ENCODE data around the gene EPYC. TPM values are rescaled to one million over a fixed set of nuclear protein-coding genes. Genes with fewer than 3 reads are reported as not detected.
A peak's percentile ranks its signal among the peaks of the same experiment; 100 is the strongest.

Gene EPYC
- total and polyA plus RNA-seq, 2 of the 13 experiments (the other 11 are each of a cell fraction or from before 2014, with no cell fraction given) = not detected

DNA sequence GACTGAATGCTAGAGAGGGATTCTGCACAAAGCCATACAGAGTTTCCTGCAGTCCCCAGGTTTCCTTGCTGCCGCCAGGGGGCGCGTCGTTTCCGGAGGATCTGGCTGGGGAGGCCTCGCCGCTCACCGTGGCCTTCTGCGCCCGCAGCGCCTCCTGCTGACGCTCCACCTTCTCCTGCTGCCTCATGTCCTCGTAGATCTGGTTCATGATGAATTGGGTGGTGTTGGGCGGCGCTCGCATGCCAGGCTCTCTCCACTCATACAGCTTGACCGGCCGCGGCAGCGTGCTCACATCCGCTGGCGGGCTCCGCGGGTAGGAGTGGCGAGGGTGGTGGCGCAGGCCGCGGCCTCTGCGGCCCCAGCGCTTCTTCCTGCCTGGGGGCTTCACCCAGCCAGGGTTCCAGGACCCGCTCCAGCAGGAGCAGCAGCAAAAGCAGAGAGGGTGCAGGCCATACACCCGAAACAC, 50.8 kb downstream of the EPYC start (continued):
- TF ChIP-seq, protein P1, sequence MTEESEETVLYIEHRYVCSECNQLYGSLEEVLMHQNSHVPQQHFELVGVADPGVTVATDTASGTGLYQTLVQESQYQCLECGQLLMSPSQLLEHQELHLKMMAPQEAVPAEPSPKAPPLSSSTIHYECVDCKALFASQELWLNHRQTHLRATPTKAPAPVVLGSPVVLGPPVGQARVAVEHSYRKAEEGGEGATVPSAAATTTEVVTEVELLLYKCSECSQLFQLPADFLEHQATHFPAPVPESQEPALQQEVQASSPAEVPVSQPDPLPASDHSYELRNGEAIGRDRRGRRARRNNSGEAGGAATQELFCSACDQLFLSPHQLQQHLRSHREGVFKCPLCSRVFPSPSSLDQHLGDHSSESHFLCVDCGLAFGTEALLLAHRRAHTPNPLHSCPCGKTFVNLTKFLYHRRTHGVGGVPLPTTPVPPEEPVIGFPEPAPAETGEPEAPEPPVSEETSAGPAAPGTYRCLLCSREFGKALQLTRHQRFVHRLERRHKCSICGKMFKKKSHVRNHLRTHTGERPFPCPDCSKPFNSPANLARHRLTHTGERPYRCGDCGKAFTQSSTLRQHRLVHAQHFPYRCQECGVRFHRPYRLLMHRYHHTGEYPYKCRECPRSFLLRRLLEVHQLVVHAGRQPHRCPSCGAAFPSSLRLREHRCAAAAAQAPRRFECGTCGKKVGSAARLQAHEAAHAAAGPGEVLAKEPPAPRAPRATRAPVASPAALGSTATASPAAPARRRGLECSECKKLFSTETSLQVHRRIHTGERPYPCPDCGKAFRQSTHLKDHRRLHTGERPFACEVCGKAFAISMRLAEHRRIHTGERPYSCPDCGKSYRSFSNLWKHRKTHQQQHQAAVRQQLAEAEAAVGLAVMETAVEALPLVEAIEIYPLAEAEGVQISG (CRISPR knock-in tag; IDR thresholded peaks at IDR 0.05) = peak; percentile 89
- TF ChIP-seq, protein P2, sequence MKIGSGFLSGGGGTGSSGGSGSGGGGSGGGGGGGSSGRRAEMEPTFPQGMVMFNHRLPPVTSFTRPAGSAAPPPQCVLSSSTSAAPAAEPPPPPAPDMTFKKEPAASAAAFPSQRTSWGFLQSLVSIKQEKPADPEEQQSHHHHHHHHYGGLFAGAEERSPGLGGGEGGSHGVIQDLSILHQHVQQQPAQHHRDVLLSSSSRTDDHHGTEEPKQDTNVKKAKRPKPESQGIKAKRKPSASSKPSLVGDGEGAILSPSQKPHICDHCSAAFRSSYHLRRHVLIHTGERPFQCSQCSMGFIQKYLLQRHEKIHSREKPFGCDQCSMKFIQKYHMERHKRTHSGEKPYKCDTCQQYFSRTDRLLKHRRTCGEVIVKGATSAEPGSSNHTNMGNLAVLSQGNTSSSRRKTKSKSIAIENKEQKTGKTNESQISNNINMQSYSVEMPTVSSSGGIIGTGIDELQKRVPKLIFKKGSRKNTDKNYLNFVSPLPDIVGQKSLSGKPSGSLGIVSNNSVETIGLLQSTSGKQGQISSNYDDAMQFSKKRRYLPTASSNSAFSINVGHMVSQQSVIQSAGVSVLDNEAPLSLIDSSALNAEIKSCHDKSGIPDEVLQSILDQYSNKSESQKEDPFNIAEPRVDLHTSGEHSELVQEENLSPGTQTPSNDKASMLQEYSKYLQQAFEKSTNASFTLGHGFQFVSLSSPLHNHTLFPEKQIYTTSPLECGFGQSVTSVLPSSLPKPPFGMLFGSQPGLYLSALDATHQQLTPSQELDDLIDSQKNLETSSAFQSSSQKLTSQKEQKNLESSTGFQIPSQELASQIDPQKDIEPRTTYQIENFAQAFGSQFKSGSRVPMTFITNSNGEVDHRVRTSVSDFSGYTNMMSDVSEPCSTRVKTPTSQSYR (CRISPR knock-in tag; IDR thresholded peaks at IDR 0.05; ENCODE audit: borderline replicate concordance) = no peak
- TF ChIP-seq HOXA3 (CRISPR knock-in tag; IDR thresholded peaks at IDR 0.05) (0 out of 2 replicates have a peak, but pooled peaks have one; percentile 25), SRSF1 (optimal IDR thresholded peaks at IDR 0.05; ENCODE audit: low read depth, low read length) (peak; percentile 31), MYC (CRISPR knock-in tag; IDR thresholded peaks at IDR 0.05; ENCODE audit: borderline replicate concordance) (peak; percentile 29; the same call in 1 of the 2 replicates), RAD21 (CRISPR knock-in tag; IDR thresholded peaks at IDR 0.05) (peak; percentile 50), ZMYM4 (CRISPR knock-in tag; IDR thresholded peaks at IDR 0.05) (peak; percentile 67)
